Endothelial cell of umbilical vein (primary cell): ENCODE measurements around the gene TPO. TPM values are rescaled to one million over a fixed set of nuclear protein-coding genes. Genes with fewer than 3 reads are reported as not detected.

Source experiments
- BruUV-seq: library from RNA; stranded (reverse); fragments of 400-500 nt; replicated peaks from 2 replicates; lab custom pipeline; 2021; lab: Mats Ljungman, UMichigan
- CTCF ChIA-PET: fragments of 300-600, 350-600 bp; sonication (Branson Sonifier 250); formaldehyde crosslinking; loops from one replicate; lab custom pipeline; 2021; ENCODE audit warnings: antibody characterized with exemption, inconsistent platforms; lab: Charles Lee
- POLR2A ChIA-PET: fragments of 300-600, 350-600 bp; sonication (Branson Sonifier 250); formaldehyde crosslinking; loops from one replicate; lab custom pipeline; 2021; ENCODE audit warnings: antibody characterized with exemption, inconsistent platforms; lab: Charles Lee
- DNase-seq: peaks from one replicate; pipeline ENCODE4 v3.0.0-alpha.2; 2011; ENCODE audit warnings: low read depth, low spot score
- FAIRE-seq: peaks from 2 replicates; lab custom pipeline; 2011; peaks lifted over from hg19 to GRCh38; lab: Jason Lieb, UNC
- H2AFZ ChIP-seq: 2 replicates; pipeline ENCODE4 v1.6.0; 2012; ENCODE audit warnings: low read depth, low read length, control low read depth, inconsistent platforms
- H3K27ac ChIP-seq: 2 replicates; pipeline ENCODE4 v1.5.1; 2011; ENCODE audit warnings: low read depth, mild to moderate bottlenecking, control low read depth, low read length, moderate library complexity; ENCODE audit not compliant: insufficient read depth
- H3K27me3 ChIP-seq, 2 experiments: 2 replicates each; pipeline versions ENCODE4 v1.6.0 to v1.6.1; 2011; ENCODE audit warnings: low read length in 2 of 2, mixed read lengths in 1 of 2; ENCODE audit not compliant: control insufficient read depth in 2 of 2, insufficient read depth in 2 of 2
- H3K36me3 ChIP-seq, 2 experiments: 2 replicates in 1 of 2; 3 replicates in 1 of 2; pipeline ENCODE4 v1.5.1; 2011; ENCODE audit warnings: low read length in 2 of 2, mild to moderate bottlenecking in 1 of 2, moderate library complexity in 1 of 2; ENCODE audit not compliant: control insufficient read depth in 2 of 2, insufficient read depth in 2 of 2; ENCODE audit errors: extremely low read depth in 1 of 2
- H3K4me1 ChIP-seq: 3 replicates; pipeline ENCODE4 v1.5.1; 2011; ENCODE audit warnings: mild to moderate bottlenecking, low read length; ENCODE audit not compliant: control insufficient read depth, insufficient read depth; ENCODE audit errors: extremely low read depth
- H3K4me2 ChIP-seq: 2 replicates; pipeline ENCODE4 v1.6.1; 2011; ENCODE audit warnings: low read length, control low read depth, mixed read lengths; ENCODE audit not compliant: insufficient read depth
- H3K4me3 ChIP-seq, 3 experiments: fragments of 200-600 bp in 1 of 3; sonication (generic), shearing (Covaris generic) in 1 of 3; replicated peaks in 1 of 3; 2 replicates each; pipeline ENCODE4 v1.5.1; 2011 to 2016; ENCODE audit warnings: control low read depth in 3 of 3, low read length in 3 of 3, mild to moderate bottlenecking in 2 of 3, inconsistent platforms in 1 of 3, low read depth in 1 of 3, moderate library complexity in 1 of 3; ENCODE audit not compliant: insufficient read depth in 1 of 3
- H3K79me2 ChIP-seq: 2 replicates; pipeline ENCODE4 v1.6.0; 2012; ENCODE audit warnings: low read length, inconsistent platforms; ENCODE audit not compliant: control insufficient read depth, insufficient read depth
- H3K9ac ChIP-seq: replicated peaks from 2 replicates; pipeline ENCODE3; 2011; ENCODE audit warnings: low read length, control low read depth; ENCODE audit not compliant: insufficient read depth; ENCODE audit errors: extremely low read depth
- H3K9me1 ChIP-seq: replicated peaks from 3 replicates; pipeline ENCODE4 v1.6.0; 2011; ENCODE audit warnings: mild to moderate bottlenecking, low read length; ENCODE audit not compliant: control insufficient read depth, insufficient read depth; ENCODE audit errors: extremely low read depth
- H3K9me3 ChIP-seq: replicated peaks from 2 replicates; pipeline ENCODE4 v1.5.1; 2012; ENCODE audit warnings: low read length, inconsistent platforms; ENCODE audit not compliant: control insufficient read depth, insufficient read depth
- H4K20me1 ChIP-seq: replicated peaks from 2 replicates; pipeline ENCODE3; 2011; ENCODE audit warnings: mild to moderate bottlenecking, low read length; ENCODE audit not compliant: control insufficient read depth, insufficient read depth; ENCODE audit errors: extremely low read depth
- EZH2 ChIP-seq: IDR thresholded peaks from 2 replicates; pipeline ENCODE4 v1.6.1; 2012; ENCODE audit warnings: borderline replicate concordance, low read depth, mild to moderate bottlenecking, moderate library complexity, low read length, inconsistent platforms; ENCODE audit not compliant: severe bottlenecking
- FOS ChIP-seq: IDR thresholded peaks from 2 replicates; pipeline ENCODE4 v1.6.1; 2011; ENCODE audit warnings: mild to moderate bottlenecking, low read length, moderate library complexity, borderline replicate concordance; ENCODE audit not compliant: insufficient read depth
- MYC ChIP-seq: IDR thresholded peaks from one replicate; pipeline ENCODE4 v1.6.1; 2011; ENCODE audit warnings: mild to moderate bottlenecking, low read depth, low read length
- dilution Hi-C: fragments of 300-500 bp; cut with MboI; formaldehyde crosslinking; loops from one replicate; pipeline ENCODE4 v1.15.0; 2019; ENCODE audit warnings: low sequenced_read_pairs; ENCODE audit not compliant: extremely low pct_ligation_motif_present
- intact Hi-C: fragments of 100-400 bp; cut with micrococcal nuclease; formaldehyde crosslinking; loops from one replicate; pipeline ENCODE4 v1.10.0; 2022
- polyA plus RNA-seq, 4 experiments: library from polyadenylated mRNA; depleted of rRNA in 3 of 4; stranded (reverse) in 3 of 4; unstranded in 1 of 4; fragments of >200 nt; gene quantifications; 2 replicates each; pipeline versions ENCODE4 v1.2.1 to v1.2.3, GENCODE V29; 2011 to 2012; ENCODE audit warnings: missing spikeins in 1 of 4
- total RNA-seq: library from RNA; stranded (reverse); gene quantifications from 2 replicates; pipeline ENCODE4 v1.2.3, GENCODE V29; 2021
- TF ChIP-seq, protein P1 (sequence below), 2 donors: IDR thresholded peaks; 1 replicate in 1 of 2; 2 replicates in 1 of 2; pipeline ENCODE4 v1.5.1; 2011; ENCODE audit warnings: low read length in 2 of 2, mild to moderate bottlenecking in 2 of 2, moderate library complexity in 2 of 2, control low read depth in 1 of 2, inconsistent platforms in 1 of 2, low read depth in 1 of 2; ENCODE audit not compliant: insufficient read depth in 1 of 2; ENCODE audit errors: extremely low read depth in 1 of 2

TPO gene
- total and polyA plus RNA-seq, 2 donors (not counting 3 experiments of a cell fraction or from before 2014, with no cell fraction given) = not detected

DNA sequence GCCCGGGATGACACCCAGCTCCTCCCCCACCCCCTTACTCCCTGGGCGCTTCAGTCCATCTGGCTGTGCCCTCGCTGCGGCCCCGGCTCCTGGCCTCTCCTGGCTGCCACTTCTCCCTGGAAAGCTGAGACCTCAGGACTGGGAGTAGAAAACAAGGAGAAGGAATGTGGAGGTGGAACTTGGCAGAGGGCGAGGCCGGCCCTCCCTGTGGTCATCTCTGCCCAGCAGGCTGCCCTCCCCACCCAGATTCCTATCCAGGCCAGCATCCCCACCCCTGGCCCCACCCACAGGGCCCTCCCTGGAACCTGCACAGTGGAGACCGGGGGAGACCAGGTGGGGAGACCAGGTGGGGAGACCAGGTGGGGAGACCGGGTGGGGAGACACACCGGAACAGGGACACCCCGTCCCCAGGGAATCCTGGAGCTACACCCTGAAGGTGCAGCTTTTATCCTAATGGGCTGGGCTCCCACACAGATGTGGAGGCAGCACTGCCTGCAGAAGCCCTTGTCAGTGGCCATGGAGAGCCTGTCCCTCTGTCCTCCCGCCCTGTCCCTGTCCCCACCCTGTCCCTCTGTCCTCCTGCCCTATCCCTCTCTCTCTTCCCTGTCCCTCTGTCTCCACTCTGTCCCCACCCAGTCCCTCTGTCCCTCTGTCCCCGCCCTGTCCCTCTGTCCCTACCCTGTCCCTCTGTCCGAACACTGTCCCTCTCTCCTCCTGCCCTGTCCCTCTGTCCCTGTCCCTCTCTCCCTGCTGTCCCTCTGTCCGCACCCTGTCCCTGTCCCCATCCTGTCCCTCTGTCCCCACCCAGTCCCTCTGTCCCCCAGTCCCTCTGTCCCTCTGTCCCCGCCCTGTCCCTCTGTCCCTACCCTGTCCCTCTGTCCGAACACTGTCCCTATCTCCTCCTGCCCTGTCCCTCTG lies 173.9 kb downstream of the TPO start:
- no peak overlapping the region for H3K4me3 ChIP-seq
- CTCF ChIA-PET = interaction anchor here (0.8 to 1.7 kb wide), 3 partner anchors 36 to 164 kb away, joined by 3 to 8 read pairs (median 7); no protein-coding TSS in a partner anchor
- H3K9ac ChIP-seq = no peak overlapping the region
- no peaks in the 10 kb centered on the region for H3K27me3 ChIP-seq
- H3K4me1 ChIP-seq = peaks cover 12% of the 10 kb centered on the region
- no peaks in the 10 kb centered on the region for H3K79me2 ChIP-seq
- no TSS peak for BruUV-seq
- no peak overlapping the region for H3K27ac ChIP-seq
- H3K9me3 ChIP-seq = no peaks in the 10 kb centered on the region
- no peaks in the 10 kb centered on the region for H3K36me3 ChIP-seq
- H2AFZ ChIP-seq = no peak overlapping the region
- FAIRE-seq (no peak), DNase-seq (no peak)
- no peaks in the 10 kb centered on the region for H4K20me1 ChIP-seq
- no peak overlapping the region for H3K4me2 ChIP-seq
- dilution Hi-C loops = no loop called here
- TF ChIP-seq, protein P1, sequence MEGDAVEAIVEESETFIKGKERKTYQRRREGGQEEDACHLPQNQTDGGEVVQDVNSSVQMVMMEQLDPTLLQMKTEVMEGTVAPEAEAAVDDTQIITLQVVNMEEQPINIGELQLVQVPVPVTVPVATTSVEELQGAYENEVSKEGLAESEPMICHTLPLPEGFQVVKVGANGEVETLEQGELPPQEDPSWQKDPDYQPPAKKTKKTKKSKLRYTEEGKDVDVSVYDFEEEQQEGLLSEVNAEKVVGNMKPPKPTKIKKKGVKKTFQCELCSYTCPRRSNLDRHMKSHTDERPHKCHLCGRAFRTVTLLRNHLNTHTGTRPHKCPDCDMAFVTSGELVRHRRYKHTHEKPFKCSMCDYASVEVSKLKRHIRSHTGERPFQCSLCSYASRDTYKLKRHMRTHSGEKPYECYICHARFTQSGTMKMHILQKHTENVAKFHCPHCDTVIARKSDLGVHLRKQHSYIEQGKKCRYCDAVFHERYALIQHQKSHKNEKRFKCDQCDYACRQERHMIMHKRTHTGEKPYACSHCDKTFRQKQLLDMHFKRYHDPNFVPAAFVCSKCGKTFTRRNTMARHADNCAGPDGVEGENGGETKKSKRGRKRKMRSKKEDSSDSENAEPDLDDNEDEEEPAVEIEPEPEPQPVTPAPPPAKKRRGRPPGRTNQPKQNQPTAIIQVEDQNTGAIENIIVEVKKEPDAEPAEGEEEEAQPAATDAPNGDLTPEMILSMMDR (IDR thresholded peaks at IDR 0.05; ENCODE audit: extremely low read depth in 1 of 2, insufficient read depth in 1 of 2, low read depth in 1 of 2, low read length in 2 of 2) = no peak
- TF ChIP-seq MYC (no peak), FOS (no peak), EZH2 (no peak)
- POLR2A ChIA-PET = no interaction called here
- intact Hi-C loops = no loop called here
- H3K9me1 ChIP-seq = no peaks in the 10 kb centered on the region
